NK-92 (cell line): ENCODE data around the gene GDPGP1.
"Not testable (repeated sequence)": the region's sequence is repeated elsewhere in the genome, so short reads cannot be mapped to it uniquely, and the experiment has no call there.

Experiments
- DNase-seq: peaks from one replicate; lab custom pipeline; 2025; ENCODE audit not compliant: unreplicated experiment; lab: John Stamatoyannopoulos, UW

Gene GDPGP1

GRCh38 chr15:90234096-90234988 is at the start of gene GDPGP1:
Gene GDPGP1, plus strand, starts transcription at chr15:90234209. Its CDS starts 6,700 bp downstream, at chr15:90240909.
- DNase-seq = no peak

GRCh38 chr15:90184786-90185704 is 49.0 kb upstream of the GDPGP1 start:
- DNase-seq = no peak

- no peak for DNase-seq
Measured at GRCh38 chr15:90187257-90187868, 46.6 kb upstream of the GDPGP1 start.

GRCh38 chr15:90188065-90188464 is 45.9 kb upstream of the GDPGP1 start:
- not testable (repeated sequence) for DNase-seq

- DNase-seq = no peak
Measured at GRCh38 chr15:90188914-90189748, 44.9 kb upstream of the GDPGP1 start.

- DNase-seq = no peak
Measured at GRCh38 chr15:90189781-90190467, 44.1 kb upstream of the GDPGP1 start.

- DNase-seq = no peak
Measured at GRCh38 chr15:90190606-90191343, 43.2 kb upstream of the GDPGP1 start.

GRCh38 chr15:90191344-90191687 is 42.7 kb upstream of the GDPGP1 start:
- no peak for DNase-seq

GRCh38 chr15:90191794-90192509 is 42.1 kb upstream of the GDPGP1 start:
- no peak for DNase-seq

- DNase-seq = no peak
Measured at GRCh38 chr15:90192961-90193786, 40.8 kb upstream of the GDPGP1 start.

GRCh38 chr15:90194655-90195054 is 39.4 kb upstream of the GDPGP1 start:
- no peak for DNase-seq

- DNase-seq = no peak
Measured at GRCh38 chr15:90200534-90201129, 33.4 kb upstream of the GDPGP1 start.

- DNase-seq = no peak
Measured at GRCh38 chr15:90201130-90201943, 32.7 kb upstream of the GDPGP1 start, which contains the start of gene SEMA4B. Gene SEMA4B, plus strand, starts transcription at chr15:90201330. Its CDS starts 249 bp downstream, at chr15:90201579.

- DNase-seq = no peak
Measured at GRCh38 chr15:90201944-90202375, 32.0 kb upstream of the GDPGP1 start.

GRCh38 chr15:90202929-90203328 is 31.1 kb upstream of the GDPGP1 start:
- DNase-seq = no peak

GRCh38 chr15:90203473-90203872 is 30.5 kb upstream of the GDPGP1 start:
- DNase-seq = no peak
